Stimulated activated CD8-positive, alpha-beta memory T cell treated with anti-CD3 and anti-CD28 coated beads, Interleukin-7, amount 100 ng/mL, for 24 hours (primary cell): ENCODE results near the gene NMRK1.

Experiments
- DNase-seq: peaks from one replicate; pipeline ENCODE4 v3.0.0-alpha.2; 2020; ENCODE audit warnings: low read depth

NMRK1 gene

GRCh38 chr9:75054368-75055001, 33.5 kb downstream of the NMRK1 start:
- no peak for DNase-seq

GRCh38 chr9:75053869-75054268, 34.1 kb downstream of the NMRK1 start:
- no peak for DNase-seq

- DNase-seq: no peak
These were observed 36.7 kb downstream of the NMRK1 start for GRCh38 chr9:75051285-75051684.

- no peak for DNase-seq
These were observed 40.4 kb downstream of the NMRK1 start for GRCh38 chr9:75047506-75047905.

- DNase-seq: no peak
These were observed 41.1 kb downstream of the NMRK1 start for GRCh38 chr9:75046725-75047345.

GRCh38 chr9:75041041-75041440, 46.9 kb downstream of the NMRK1 start:
- no peak for DNase-seq

GRCh38 chr9:75039801-75040200, 48.2 kb downstream of the NMRK1 start:
- DNase-seq: no peak

GRCh38 chr9:75039009-75039408, 48.9 kb downstream of the NMRK1 start:
- no peak for DNase-seq

GRCh38 chr9:75036793-75037192, 51.2 kb downstream of the NMRK1 start:
- DNase-seq: no peak

- DNase-seq: no peak
These were observed 54.0 kb downstream of the NMRK1 start for GRCh38 chr9:75033791-75034473.

- peak; percentile 27 for DNase-seq
These were observed 60.5 kb downstream of the NMRK1 start for GRCh38 chr9:75027187-75028107.

GRCh38 chr9:75023846-75024245, 64.1 kb downstream of the NMRK1 start:
- no peak for DNase-seq

- no peak for DNase-seq
These were observed 68.3 kb downstream of the NMRK1 start for GRCh38 chr9:75019654-75020053.

GRCh38 chr9:75019022-75019421, 68.9 kb downstream of the NMRK1 start:
- no peak for DNase-seq

- DNase-seq: no peak
These were observed 70.6 kb downstream of the NMRK1 start for GRCh38 chr9:75017378-75017777.

- DNase-seq: no peak
These were observed 74.2 kb downstream of the NMRK1 start for GRCh38 chr9:75013735-75014134.
